Activated naive CD4-positive, alpha-beta T cell treated with anti-CD3 and anti-CD28 coated beads, Interleukin-2, amount 50 U/mL, for 16 hours (primary cell): ENCODE measurements around the gene SHANK3.
A peak's percentile ranks its signal among the peaks of the same experiment; 100 is the strongest.
"Not testable (repeated sequence)": the region's sequence is repeated elsewhere in the genome, so short reads cannot be mapped to it uniquely, and the experiment has no call there.

Experiments
- DNase-seq: peaks from one replicate; pipeline ENCODE4 v3.0.0-alpha.2; 2020

SHANK3 gene

DNA sequence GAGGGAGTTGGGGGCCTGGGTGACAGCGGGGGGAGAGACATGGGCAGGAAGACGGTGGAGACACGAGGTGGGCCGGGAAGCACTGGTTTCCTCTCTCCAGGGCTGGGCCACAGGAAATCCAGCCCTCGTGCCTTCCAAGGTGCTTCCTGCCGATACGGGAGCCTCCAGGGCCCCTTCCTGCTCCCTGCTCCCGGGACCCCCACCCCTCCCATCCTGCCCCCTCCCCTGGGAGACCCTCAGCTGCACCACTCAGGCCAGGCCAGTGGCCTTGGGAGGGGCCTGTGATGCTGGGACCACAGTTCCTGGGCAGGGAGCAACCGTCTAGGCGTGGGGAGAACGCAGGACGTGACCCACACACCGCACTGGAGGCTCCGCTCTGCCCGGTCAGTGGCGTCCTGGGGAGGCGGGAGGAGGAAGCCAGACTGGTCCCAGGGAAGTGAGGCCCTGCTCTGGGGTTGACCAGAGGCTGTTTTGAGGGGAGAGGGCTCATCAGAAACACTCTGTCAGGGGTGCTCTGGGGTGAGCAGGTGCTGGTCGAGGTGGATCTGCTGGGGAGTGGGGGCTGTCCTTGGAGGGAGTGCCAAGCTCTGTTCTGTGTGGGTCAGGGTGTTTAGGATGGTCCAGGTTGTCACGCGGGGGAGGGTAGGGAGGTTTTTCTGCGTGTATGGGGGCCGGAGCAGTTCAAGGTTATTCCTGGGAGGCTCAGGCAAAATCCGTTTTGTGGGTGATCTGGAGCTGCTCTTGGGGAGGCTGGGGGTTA, at the start of gene SHANK3:
TSS of gene SHANK3 (plus strand) at position 353 of the 760 bp plus-strand sequence.
- no peak for DNase-seq

DNA sequence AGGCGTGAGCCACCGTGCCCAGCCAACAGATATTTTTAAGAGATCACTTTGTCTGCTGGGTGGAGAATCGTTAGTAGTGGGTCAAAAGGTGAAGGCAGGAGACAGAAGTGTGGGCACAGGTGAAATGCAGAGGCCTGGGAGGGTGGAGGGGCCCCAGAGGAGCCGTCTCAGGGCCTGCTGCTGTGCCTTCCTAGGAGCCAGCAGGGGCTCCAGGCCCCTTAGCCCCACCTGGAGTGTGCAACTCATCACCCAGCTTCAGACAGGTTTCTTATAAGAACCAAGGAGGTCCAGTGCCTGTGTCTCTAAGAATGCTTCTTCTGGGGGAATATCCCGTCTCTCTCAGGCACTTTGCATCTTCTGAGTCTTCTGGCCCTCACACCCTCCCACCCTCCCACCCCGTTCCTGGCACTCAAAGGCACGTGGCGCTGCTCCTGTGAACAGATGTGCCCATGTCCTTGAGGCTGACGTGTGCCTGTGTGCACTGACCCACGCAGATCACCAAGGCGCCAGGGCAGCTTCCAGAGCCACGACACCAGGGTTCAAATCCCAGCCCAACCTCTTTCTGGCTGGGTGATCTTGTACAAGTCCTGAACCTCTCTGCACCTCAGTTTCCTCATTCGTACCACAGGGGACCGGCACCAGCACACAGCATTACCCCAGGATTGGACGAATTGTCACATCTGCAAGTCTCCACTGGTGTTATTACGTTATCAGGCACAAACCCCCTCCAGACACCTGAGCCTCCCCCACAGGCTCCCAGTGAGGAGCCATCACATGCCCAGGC, 48.1 kb upstream of the SHANK3 start:
- no peak for DNase-seq

DNA sequence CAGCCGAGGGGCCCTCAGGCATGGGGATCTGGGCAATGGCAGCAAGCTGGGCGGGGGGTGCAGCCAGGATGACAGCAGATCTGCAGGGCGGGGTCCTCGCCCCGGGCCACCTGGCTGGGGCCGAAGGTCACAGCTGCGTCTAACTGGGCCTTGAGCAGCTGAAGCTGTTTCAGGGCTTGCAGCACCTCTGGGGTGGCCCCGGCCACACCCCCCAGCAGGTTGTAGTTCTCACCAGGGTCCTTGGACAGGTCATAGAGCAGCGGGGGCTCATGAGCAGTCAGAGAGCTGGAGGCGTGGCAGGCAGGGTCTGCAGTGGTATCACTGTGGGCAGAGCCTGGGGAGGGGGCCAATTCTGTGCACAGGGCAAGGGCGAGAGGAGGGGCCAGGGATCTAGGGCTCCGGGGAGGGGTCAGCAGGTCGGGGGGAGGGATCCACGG, 47.5 kb upstream of the SHANK3 start:
- DNase-seq, result no peak

DNA sequence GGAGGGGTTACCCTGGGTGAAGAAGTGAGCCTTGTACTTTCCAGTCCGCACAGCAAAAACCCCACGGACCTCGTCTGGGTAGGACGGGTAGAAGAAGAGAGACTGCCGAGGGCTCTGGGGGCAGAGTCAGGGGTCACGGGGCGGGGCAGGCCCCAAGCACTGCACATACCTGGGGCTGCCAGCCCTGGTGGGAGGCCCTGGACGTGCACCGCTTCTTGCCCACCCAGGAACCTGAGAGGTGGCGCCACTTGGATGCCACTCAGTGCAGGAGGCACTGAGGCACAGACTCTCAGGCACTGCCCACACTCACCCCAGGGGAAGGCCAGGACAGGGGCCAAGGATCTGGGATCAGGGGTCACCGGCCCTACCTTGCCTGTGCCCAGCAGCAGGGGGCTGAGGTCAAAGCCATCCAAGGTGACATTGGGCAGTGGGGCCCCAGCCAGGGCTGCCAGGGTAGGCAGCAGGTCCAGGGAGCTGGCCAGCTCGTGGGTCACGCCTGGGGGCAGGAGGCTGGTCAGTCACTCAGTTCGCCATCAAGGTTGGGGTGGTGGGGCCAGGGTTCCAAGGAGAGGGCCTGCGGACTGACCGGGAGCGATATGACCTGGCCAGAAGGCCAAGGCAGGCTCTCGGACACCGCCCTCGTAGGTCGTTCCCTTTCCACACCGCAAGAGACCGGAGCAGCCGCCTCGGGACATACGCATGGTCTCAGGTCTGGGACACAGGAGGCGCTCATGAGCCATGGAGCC, 46.9 kb upstream of the SHANK3 start:
- no peak for DNase-seq

DNA sequence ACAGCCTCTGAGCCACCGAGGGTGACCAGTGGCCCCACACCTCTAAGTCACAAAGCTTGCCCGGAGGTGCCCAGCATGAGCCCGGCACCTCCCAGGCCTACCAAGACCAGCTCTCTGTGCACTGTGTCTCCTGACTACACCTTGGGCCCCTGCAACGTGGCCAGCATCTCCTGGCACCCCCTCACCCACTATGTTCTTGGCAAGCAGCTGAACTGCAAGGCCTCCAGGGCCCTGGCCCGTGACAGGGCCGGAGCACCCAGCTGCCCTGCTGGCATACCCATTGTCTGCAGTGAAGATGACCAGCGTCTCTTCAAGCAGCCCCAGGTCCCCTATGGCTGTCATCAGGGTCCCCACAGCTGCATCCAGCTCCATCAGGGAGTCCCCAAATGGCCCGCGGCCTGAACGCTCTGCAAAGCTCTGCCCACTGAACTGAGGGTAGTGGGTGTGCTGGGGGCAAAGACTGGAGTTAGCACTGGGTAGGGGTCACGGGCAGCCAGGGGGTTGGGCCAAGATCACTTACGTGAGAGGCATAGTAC, 46.2 kb upstream of the SHANK3 start:
- no peak for DNase-seq

DNA sequence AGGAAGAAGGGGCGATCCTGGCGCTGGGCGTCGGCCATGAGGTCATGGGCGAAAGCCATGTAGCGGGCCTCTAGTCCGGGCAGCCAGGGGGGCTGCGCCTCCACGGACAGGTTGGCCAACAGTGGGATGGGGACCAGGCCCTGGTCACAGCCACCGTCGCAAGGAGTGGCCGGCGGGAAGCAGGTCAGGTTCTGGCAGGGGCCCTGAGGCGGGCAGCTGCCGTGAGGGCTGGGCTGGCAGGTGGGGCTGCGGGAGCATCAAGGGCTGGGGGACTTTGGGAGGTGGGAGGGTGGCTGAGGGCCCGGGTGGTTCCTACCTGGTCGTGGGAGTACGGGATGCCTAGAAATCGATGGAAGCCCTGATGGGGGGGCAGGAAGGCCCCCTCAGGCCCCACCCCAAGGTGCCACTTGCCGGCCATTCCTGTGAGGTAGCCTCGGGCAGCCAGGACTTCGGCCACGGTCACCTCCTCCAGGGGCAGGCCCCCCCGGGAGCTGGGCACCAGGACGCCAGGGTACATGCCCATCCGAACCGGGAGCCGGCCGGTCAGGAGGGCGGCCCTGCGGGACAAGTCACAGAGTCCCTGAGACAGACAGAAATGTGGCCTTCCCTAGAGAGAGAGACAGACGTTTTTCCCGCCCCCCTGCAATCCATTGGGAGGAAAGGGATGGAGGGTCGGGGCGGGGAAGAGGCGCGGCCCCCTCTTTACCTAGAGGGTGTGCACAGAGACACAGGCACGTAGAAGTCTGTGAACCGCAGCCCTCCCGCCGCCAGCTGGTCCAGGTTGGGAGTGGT, 45.6 kb upstream of the SHANK3 start:
- DNase-seq, result no peak

DNA sequence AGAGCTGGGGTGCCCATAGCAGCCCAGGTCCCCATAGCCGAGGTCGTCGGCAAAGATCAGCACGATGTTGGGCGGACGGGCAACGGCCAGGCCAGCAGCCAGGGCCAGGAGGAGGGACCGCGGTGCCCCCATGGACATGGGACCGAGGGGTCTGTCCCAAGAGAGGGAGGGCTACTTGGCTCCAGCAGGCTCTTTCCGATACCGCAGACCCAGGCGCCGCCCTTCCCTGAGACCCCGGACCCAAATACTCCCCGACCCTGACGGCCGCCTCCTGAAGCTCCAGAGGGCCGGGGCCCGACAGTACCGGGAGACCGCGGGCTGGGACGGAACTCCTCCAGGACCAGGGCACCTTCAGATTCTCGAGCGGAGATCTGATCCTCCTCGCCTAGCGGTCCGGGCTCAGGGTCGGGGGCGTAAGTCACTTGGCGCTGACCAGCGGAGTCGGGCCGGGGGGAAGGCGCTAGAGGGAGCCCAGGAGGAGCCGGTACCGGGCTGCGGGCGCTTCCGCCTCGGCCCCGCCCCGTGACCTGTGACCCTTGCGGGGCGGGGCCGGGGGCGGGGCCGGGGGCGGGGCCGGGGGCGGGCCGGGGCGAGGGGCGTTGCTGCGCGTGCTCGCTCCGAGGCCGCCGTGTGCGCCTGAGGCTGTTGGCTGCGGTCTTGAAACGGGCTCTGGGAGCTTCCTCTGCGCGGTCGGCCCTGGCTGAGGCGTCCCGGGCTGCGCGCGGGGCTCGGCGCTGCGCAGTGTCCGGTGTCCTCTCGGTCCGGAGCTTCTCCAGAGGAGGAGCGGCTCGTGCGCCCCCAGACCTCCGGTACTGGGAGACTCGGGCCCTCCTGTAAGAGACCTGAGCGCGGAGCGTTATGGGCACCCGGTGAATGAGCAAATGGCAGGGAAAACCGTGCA, 44.7 kb upstream of the SHANK3 start, which contains the start of gene ARSA:
TSS of gene ARSA (minus strand) at position 511 of the 901 bp plus-strand sequence. CDS start at position 138, 373 bp downstream.
- DNase-seq, result peak; percentile 70

DNA sequence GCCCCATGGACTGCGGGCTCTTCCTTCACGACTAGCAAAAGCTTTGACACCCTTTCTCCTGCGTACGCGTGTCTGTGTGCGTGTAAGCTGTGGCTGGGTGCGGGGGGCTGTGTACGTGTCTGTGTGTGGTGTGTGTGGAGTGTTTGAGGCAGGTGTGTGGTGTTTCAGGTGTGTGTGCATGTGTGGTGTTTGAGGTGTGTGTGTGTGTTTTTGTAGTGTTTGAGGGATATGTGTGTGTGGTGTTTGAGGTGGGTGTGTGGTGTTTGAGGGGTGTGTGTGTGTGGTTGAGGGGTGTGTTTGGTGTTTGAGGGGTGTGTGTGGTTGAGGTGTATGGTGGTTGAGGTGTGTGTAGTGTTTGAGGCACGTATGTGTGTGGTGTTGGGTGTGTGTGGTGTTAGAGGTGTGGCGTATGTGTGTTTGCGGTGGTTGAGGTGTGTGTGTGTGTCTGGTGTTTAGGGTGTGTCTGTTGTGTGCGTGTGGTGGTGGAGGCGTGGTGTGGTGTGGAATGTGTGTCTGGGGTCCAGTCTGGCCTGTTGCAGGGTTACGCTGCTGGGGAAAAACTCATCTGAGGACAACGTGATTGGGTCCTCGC, 44.0 kb upstream of the SHANK3 start:
- DNase-seq, result no peak

DNA sequence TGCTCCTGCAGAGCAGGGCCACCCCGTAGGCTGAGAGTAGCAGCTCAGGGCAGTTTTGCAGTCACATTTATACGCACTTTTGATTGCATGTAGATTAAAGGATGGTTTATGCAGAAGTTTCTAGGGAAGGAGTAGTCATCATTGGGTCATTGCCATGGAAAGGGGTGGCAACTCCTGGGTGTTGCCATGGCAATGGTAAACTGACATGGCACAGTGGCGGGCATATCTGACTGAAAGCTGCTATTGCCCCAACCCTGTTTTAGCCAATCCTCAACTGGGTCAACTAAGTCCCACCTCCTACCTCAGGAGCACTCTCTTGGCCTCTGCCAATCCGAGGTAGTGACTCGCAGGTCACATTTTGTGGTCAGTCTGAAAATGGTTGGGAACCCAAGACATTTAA, 42.2 kb upstream of the SHANK3 start:
- no peak for DNase-seq

DNA sequence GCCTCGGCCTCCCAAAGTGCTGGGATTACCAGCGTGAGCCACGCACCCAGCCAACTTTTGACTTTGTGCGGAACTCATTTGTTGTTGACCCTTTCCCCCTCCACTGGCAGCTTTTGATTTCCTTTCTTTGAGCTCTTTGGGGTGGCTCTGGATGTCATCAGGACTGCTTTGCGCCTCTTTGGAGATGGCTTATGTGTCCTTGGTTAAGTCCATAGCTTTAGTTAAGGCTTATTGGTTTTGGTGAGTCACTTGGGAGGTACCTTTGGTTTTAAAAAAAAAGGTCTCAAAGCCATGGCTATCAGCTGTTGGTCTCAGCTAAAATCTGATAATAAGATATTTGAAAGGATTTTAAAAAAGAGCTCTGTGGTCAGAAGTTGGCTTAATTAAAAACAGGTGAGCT, 39.5 kb upstream of the SHANK3 start:
- DNase-seq, result no peak

DNA sequence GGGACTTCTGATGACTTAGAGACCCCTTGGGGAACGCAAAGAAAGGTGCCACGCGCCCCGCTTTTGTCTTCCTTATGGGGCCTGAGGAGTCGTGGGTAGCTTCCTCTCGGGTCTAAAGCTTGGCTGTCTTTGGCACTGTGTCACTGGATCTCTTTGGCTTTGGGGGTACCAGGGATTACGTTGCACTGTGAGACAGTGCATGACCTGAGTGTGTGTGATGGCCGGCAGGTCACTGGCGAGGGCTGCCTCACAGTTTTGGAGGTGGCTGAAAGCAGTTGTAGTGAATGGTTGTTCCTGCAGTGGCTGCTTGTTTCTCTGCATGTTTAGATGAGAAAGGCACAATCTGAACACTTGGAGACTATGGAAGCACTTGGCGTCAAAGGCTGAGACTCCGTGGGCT, 38.9 kb upstream of the SHANK3 start:
- no peak for DNase-seq

DNA sequence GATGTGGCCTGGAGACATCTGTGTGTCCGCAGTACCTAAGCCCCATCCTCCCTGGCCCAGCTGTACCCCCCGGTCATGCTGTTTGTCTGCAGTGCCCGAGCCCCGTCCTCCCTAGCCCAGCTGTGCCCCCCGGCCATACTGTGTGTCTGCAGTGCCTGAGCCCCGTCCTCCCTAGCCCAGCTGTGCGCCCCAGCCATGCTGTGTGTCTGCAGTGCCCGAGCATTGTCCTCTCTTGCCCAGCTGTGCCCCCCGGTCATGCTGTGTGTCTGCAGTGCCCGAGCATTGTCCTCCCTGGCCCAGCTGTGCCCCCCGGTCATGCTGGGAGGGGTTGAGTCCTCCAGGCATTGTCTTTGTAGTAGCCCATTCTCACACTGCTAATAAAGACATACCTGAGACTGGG, 37.0 kb upstream of the SHANK3 start:
- DNase-seq, result no peak

DNA sequence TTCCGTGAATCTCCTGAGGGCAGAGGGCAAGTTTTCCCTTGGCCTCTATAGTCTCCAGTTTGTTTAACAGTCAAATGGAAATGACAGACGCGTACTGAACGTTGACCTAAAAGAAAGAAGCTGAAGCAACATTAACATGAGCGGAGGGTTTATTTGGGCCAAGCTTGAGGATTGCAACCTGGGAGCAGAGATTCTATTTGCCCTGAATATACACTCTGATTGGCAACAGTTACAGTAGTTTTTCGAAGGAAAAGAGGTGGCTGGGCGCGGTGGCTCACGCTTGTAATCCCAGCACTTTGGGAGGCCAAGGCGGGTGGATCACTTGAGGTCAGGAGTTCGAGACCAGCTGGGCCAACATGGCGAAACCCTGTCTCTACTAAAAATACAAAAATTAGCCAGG, 32.3 kb upstream of the SHANK3 start:
- DNase-seq, result not testable (repeated sequence)

DNA sequence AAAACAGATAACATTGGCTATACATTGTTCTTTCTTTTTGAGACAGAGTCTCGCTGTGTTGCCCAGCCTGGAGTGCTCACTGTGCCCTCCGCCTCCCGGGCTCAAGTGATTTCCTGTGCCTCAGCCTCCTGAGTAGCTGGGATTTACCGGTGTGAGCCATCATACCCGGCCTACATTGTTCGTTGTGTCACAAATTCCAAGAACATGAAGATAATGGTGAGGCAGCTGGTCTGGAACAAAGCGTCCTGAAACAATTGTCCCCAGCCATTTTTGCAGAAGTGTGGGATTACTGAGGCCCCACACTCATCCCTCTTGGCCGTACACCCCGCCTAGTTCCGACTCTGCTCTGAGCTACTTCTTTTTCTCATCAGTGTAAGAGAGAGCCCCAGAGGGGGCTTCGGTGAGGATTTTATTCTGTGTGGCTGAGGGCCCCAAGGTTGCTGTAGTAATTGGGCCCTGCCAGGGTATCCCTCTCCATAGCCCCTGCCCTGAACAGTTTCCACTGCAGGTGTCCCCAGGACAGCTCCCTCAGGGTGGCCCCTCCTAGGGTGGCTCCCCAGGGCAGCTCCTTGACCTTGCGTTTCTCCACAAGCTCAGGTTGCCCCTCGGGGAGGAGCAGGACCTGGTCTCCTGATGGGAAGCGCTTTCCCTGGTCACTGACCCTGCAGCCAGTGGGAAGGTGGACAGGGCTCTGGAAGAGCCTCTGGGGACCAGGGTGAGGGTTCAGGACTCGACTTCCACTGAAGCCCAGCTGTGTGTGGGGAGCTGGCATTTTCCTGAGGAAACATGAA, 31.6 kb upstream of the SHANK3 start:
- no peak for DNase-seq

DNA sequence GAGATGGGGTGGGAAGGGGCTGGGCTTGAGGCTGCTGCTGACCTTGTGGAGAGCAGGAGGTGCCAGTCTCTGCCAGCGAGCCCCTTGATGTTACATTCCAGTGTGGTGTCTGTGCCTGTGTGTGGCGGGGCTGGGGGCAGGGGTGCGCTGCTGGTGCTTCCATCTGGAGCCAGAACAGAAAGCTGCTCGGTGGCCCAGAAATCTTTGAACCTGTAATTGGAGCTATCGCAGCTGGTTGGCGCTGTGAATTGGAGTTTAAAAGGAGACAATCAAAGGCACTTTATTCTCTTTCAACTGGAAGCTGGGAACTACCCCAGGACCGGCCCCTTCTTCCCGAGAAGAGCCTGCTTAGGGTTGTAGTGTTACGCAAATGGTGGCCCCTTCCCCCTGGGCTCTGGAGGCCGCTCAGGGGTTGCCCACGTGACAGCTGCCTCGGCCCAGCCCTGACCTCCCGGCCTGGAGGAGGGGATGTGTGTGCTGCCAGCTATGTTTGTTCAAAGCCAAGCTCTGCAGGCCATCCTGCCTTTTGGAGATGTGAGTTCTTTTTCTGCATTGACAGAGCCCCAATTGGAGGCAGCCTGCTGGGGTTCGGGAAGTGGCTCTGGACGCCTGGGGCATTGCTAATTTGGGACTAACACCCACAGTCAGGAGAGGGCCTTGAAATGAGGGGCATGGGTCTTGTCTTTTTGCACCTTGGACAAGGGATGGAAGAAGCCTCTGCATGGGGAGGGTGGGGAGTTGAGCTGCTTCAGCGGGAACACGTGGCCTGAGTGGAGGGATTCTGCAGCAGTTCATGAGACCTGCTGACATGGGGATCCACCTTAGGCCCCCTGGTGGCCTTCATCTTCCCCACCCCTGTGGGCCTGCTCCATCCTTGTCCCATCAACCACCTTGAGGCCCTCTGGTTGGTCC, 30.7 kb upstream of the SHANK3 start:
- no peak for DNase-seq

DNA sequence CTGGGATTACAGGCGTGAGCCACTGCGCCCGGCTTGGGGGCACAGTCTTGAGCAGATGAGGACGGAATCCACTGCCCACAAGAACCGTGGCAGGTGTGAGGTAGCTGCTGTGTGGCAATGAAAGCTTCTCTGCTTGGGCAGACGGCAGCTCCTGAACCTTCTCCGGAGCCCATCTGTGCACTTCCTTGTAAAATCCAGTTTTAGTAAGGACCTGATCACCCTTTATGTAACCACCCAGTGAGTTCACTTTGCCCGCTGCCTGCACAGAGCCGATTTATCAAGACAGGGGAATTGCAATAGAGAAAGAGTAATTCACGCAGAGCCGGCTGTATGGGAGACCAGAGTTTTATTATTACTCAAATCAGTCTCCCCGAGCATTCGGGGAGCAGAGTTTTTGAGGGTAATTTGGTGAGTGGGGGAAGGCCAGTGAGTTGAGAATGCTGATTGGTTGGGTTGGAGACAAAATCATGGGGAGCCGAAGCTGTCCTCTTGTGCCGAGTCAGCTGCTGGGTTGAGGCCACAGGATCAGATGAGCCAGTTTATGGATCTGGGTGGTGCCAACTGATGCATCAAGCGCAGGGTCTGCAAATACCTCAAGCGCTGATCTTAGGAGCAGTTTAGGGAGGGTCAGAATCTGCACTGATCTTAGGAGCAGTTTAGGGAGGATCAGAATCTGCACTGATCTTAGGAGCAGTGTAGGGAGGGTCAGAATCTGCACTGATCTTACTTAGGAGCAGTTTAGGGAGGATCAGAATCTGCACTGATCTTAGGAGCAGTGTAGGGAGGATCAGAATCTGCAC, 29.4 kb upstream of the SHANK3 start:
- not testable (repeated sequence) for DNase-seq

DNA sequence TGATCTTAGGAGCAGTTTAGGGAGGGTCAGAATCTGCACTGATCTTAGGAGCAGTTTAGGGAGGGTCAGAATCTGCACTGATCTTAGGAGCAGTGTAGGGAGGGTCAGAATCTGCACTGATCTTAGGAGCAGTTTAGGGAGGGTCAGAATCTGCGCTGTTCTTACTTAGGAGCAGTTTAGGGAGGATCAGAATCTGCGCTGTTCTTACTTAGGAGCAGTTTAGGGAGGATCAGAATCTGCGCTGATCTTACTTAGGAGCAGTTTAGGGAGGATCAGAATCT, 28.9 kb upstream of the SHANK3 start:
- not testable (repeated sequence) for DNase-seq

DNA sequence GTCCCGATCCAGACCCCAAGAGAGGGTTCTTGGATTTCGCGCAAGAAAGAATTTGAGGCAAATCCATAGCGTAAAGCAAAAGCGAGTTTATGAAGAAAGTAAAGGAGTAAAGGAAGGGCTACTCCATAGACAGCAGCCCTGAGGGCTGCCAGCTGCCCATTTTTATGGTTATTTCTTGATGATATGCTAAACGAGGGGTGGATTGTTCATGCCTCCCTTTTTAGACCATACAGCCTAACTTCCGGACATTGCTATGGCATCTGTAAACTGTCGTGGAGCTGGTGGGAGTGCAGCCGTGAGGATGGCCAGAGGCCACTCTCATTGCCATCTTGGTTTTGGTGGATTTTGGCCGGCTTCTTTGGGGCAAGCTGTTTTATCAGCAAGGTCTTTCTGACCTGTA, 19.4 kb upstream of the SHANK3 start:
- DNase-seq, result no peak
